Activated naive CD8-positive, alpha-beta T cell (primary cell): ENCODE results near the gene PRSS35.
"Not testable (repeated sequence)": the region's sequence is repeated elsewhere in the genome, so short reads cannot be mapped to it uniquely, and the experiment has no call there.

ENCODE experiments used
- H3K27ac Mint-ChIP-seq: one replicate; pipeline ENCODE4 v1.8.0; 2021; ENCODE audit warnings: mixed read lengths
- H3K27me3 Mint-ChIP-seq: one replicate; pipeline ENCODE4 v1.8.0; 2021; ENCODE audit warnings: mixed read lengths
- H3K36me3 Mint-ChIP-seq: one replicate; pipeline ENCODE4 v1.8.0; 2021; ENCODE audit warnings: mixed read lengths
- H3K4me1 Mint-ChIP-seq: one replicate; pipeline ENCODE4 v1.8.0; 2021; ENCODE audit warnings: low read depth, mixed read lengths
- H3K4me3 Mint-ChIP-seq: one replicate; pipeline ENCODE4 v1.8.0; 2021; ENCODE audit warnings: mild to moderate bottlenecking, mixed read lengths
- H3K9me3 Mint-ChIP-seq: one replicate; pipeline ENCODE4 v1.8.0; 2021; ENCODE audit warnings: low read depth, mixed read lengths

The PRSS35 gene

GRCh38 chr6:83551748-83552147 is 39.4 kb downstream of the PRSS35 start:
- not testable (repeated sequence) for H3K27me3 Mint-ChIP-seq, H3K9me3 Mint-ChIP-seq, H3K36me3 Mint-ChIP-seq, H3K27ac Mint-ChIP-seq, H3K4me3 Mint-ChIP-seq, H3K4me1 Mint-ChIP-seq

- Mint-ChIP-seq H3K4me1 (no peaks in the 10 kb centered on the region), H3K27me3 (peaks cover 5% of the 10 kb centered on the region), H3K36me3 (no peaks in the 10 kb centered on the region), H3K4me3 (no peak overlapping the region), H3K27ac (no peak overlapping the region), H3K9me3 (no peaks in the 10 kb centered on the region)
Measured at GRCh38 chr6:83556871-83557270, 44.5 kb downstream of the PRSS35 start.

- no peak overlapping the region for H3K27ac Mint-ChIP-seq
- peaks cover 5% of the 10 kb centered on the region for H3K27me3 Mint-ChIP-seq
- H3K4me1 Mint-ChIP-seq, result no peaks in the 10 kb centered on the region
- H3K9me3 Mint-ChIP-seq, result peaks cover 9% of the 10 kb centered on the region
- no peak overlapping the region for H3K4me3 Mint-ChIP-seq
- H3K36me3 Mint-ChIP-seq, result no peaks in the 10 kb centered on the region
Measured at GRCh38 chr6:83558975-83559374, 46.6 kb downstream of the PRSS35 start.

GRCh38 chr6:83571663-83572185 is 59.4 kb downstream of the PRSS35 start:
- not testable (repeated sequence) for H3K9me3 Mint-ChIP-seq, H3K27me3 Mint-ChIP-seq, H3K4me3 Mint-ChIP-seq, H3K27ac Mint-ChIP-seq, H3K36me3 Mint-ChIP-seq, H3K4me1 Mint-ChIP-seq

GRCh38 chr6:83574783-83575182 is 62.4 kb downstream of the PRSS35 start:
- H3K27ac Mint-ChIP-seq, result no peak overlapping the region
- no peaks in the 10 kb centered on the region for H3K27me3 Mint-ChIP-seq
- H3K4me3 Mint-ChIP-seq, result no peak overlapping the region
- H3K9me3 Mint-ChIP-seq, result peaks cover 3% of the 10 kb centered on the region
- no peaks in the 10 kb centered on the region for H3K4me1 Mint-ChIP-seq
- H3K36me3 Mint-ChIP-seq, result no peaks in the 10 kb centered on the region
